Spleen (tissue), 11 donors: ENCODE measurements around the gene PCLO. TPM values are rescaled to one million over a fixed set of nuclear protein-coding genes. Genes with fewer than 3 reads are reported as not detected.

Experiments used
- DNase-seq: peaks from one replicate; pipeline ENCODE4 v3.0.0-alpha.2; 2020
- H3K27ac ChIP-seq, 8 donors: fragments of 200-600 bp; sonication (generic) in 7 of 8; 1 replicate in 4 of 8; 2 replicates in 4 of 8; pipeline versions ENCODE4 v1.5.0 to v1.8.0; 2016 to 2021; ENCODE audit warnings: inconsistent platforms in 4 of 8, mild to moderate bottlenecking in 4 of 8, moderate library complexity in 1 of 8
- H3K27me3 ChIP-seq, 7 donors: fragments of 200-600 bp; sonication (generic) in 6 of 7; replicated peaks in 1 of 7; 1 replicate in 4 of 7; 2 replicates in 3 of 7; pipeline versions ENCODE4 v1.5.0 to v1.8.0; 2016 to 2021; ENCODE audit warnings: inconsistent platforms in 3 of 7, mild to moderate bottlenecking in 1 of 7
- H3K36me3 ChIP-seq, 6 donors: fragments of 200-600 bp; sonication (generic) in 5 of 6; 1 replicate in 4 of 6; 2 replicates in 2 of 6; pipeline versions ENCODE4 v1.5.0 to v1.8.0; 2016 to 2021; ENCODE audit warnings: inconsistent platforms in 2 of 6
- H3K4me1 ChIP-seq, 6 donors: fragments of 200-600 bp; sonication (generic) in 5 of 6; 1 replicate in 3 of 6; 2 replicates in 3 of 6; pipeline versions ENCODE4 v1.5.0 to v1.8.0; 2016 to 2021; ENCODE audit warnings: inconsistent platforms in 3 of 6
- H3K4me3 ChIP-seq, 8 donors: fragments of 200-600 bp; sonication (generic) in 7 of 8; 1 replicate in 4 of 8; 2 replicates in 4 of 8; pipeline versions ENCODE4 v1.5.0 to v1.8.0; 2016 to 2021; ENCODE audit warnings: inconsistent platforms in 4 of 8, mild to moderate bottlenecking in 4 of 8, moderate library complexity in 2 of 8
- H3K9me3 ChIP-seq, 8 donors: fragments of 200-600 bp; sonication (generic) in 7 of 8; 1 replicate in 4 of 8; 2 replicates in 4 of 8; pipeline versions ENCODE4 v1.5.0 to v1.8.0; 2016 to 2021; ENCODE audit warnings: inconsistent platforms in 4 of 8
- CTCF ChIP-seq, 11 experiments: fragments of 200-600 bp in 7 of 11; fragments of 450-650 bp in 4 of 11; sonication (generic) in 4 of 11; IDR thresholded peaks in 8 of 11; conservative IDR thresholded peaks in 3 of 11; 1 replicate in 7 of 11; 2 replicates in 4 of 11; pipeline versions ENCODE4 v1.4.0 to v1.8.0; 2016 to 2021; ENCODE audit warnings: antibody characterized with exemption in 11 of 11, inconsistent platforms in 4 of 11, mild to moderate bottlenecking in 1 of 11
- POLR2A ChIP-seq, 3 donors: fragments of 450-650 bp; IDR thresholded peaks; one replicate each; pipeline ENCODE4 v1.5.1; 2017; ENCODE audit warnings: antibody characterized with exemption in 3 of 3, mild to moderate bottlenecking in 1 of 3
- POLR2AphosphoS5 ChIP-seq, 3 donors: sonication (generic); formaldehyde crosslinking; IDR thresholded peaks; one replicate each; pipeline ENCODE4 v1.5.1; 2017; ENCODE audit warnings: antibody characterized with exemption in 3 of 3
- WGBS, 5 donors: extraction: QIAGEN DNeasy Blood & Tissue Kit in 3 of 5; methylation state at CpG; one replicate each; pipeline versions ENCODE4 v1.1.5 to v1.1.7; 2013 to 2018; 5-methylcytosine and 5-hydroxymethylcytosine counted together
- intact Hi-C: fragments of 100-400 bp; cut with DNase I; formaldehyde crosslinking; loops from one replicate; pipeline ENCODE4 v1.15.0; 2023; ENCODE audit warnings: low total_unique reads
- polyA plus RNA-seq, 3 donors: library from polyadenylated mRNA; stranded (reverse); fragments of 200-250 nt; gene quantifications; one replicate each; pipeline ENCODE4 v1.2.1, GENCODE V29; 2013
- total RNA-seq, 7 donors: library from RNA; depleted of rRNA in 3 of 7; stranded (reverse); fragments of >200 nt in 3 of 7; fragmentation: NEBNext Ultra II Directional in 4 of 7; extraction: Animal tissue kit (Norgen Biotek cat#: 25700) in 4 of 7; gene quantifications; one replicate each; pipeline versions ENCODE4 v1.1.0 to v1.2.1, GENCODE V29; 2016 to 2021
- donor health status: healthy with polysubstance abuse.
- donor health status: DM: no; HTN: no; CAD: no; lungs with moderate emphysema.
- donor health status: DM: no; HTN: no; CAD: no.
- donor health status: Bipolar disorder and iron deficiency.
- donor health status: healthy.
- donor health status: DM: no; HTN: no; CAD: no.
- donor health status: DM: yes; HTN: yes; CAD: no.

PCLO gene
- total and polyA plus RNA-seq, 10 donors, result 0.05 to 9.9 (median 1.8) TPM

- no peaks in the 10 kb centered on the region for H3K27me3 ChIP-seq
- H3K27ac ChIP-seq, result no peak overlapping the region
- intact Hi-C loops, result no loop called here
- whole genome bisulfite sequencing, 5 donors, result 42 to 63% (median 50%) methylated on average over 5 of the region's 5 CpGs
- TF ChIP-seq POLR2A (IDR thresholded peaks at IDR 0.05), result no peak
- TF ChIP-seq CTCF (IDR thresholded peaks at IDR 0.05 in 8 of 11, conservative IDR thresholded peaks at IDR 0.05 in 3 of 11), result no peak
- TF ChIP-seq POLR2AphosphoS5 (IDR thresholded peaks at IDR 0.05), result no peak
- H3K36me3 ChIP-seq, result no peaks in the 10 kb centered on the region
- H3K4me3 ChIP-seq, result no peak overlapping the region
- H3K4me1 ChIP-seq, result no peaks in the 10 kb centered on the region
- peaks cover 0 to 4% (median 0%) of the 10 kb centered on the region in 8 donors for H3K9me3 ChIP-seq
- no peak for DNase-seq
These were observed 372.6 kb downstream of the PCLO start for GRCh38 chr7:82789883-82790609.

GRCh38 chr7:82778021-82778420, 384.7 kb downstream of the PCLO start:
- H3K4me1 ChIP-seq, result no peaks in the 10 kb centered on the region
- no peak overlapping the region for H3K27ac ChIP-seq
- intact Hi-C loops, result no loop called here
- no peaks in the 10 kb centered on the region for H3K27me3 ChIP-seq
- DNase-seq, result no peak
- no peak overlapping the region for H3K4me3 ChIP-seq
- H3K9me3 ChIP-seq, result no peaks in the 10 kb centered on the region
- no peak for TF ChIP-seq CTCF (IDR thresholded peaks at IDR 0.05 in 8 of 11, conservative IDR thresholded peaks at IDR 0.05 in 3 of 11)
- no peak for TF ChIP-seq POLR2AphosphoS5 (IDR thresholded peaks at IDR 0.05)
- no peak for TF ChIP-seq POLR2A (IDR thresholded peaks at IDR 0.05)
- H3K36me3 ChIP-seq, result no peaks in the 10 kb centered on the region
- WGBS, 5 donors, result 43 to 65% (median 60%) methylated on average over 1 of the region's 1 CpG

GRCh38 chr7:82762880-82763279, 399.8 kb downstream of the PCLO start:
- no peak overlapping the region for H3K27ac ChIP-seq
- 77 to 88% (median 85%) methylated on average over 3 of the region's 3 CpGs for WGBS, 5 donors
- DNase-seq, result no peak
- no peaks in the 10 kb centered on the region for H3K4me1 ChIP-seq
- no peaks in the 10 kb centered on the region for H3K9me3 ChIP-seq
- intact Hi-C loops, result no loop called here
- H3K36me3 ChIP-seq, result no peaks in the 10 kb centered on the region
- TF ChIP-seq POLR2AphosphoS5 (IDR thresholded peaks at IDR 0.05) (no peak), POLR2A (IDR thresholded peaks at IDR 0.05) (no peak), CTCF (IDR thresholded peaks at IDR 0.05 in 8 of 11, conservative IDR thresholded peaks at IDR 0.05 in 3 of 11) (no peak)
- no peak overlapping the region for H3K4me3 ChIP-seq
- H3K27me3 ChIP-seq, result no peaks in the 10 kb centered on the region

GRCh38 chr7:82760831-82761230, 401.9 kb downstream of the PCLO start:
- Histone ChIP-seq H3K27ac (no peak overlapping the region), H3K36me3 (no peaks in the 10 kb centered on the region), H3K4me1 (no peaks in the 10 kb centered on the region), H3K9me3 (no peaks in the 10 kb centered on the region), H3K4me3 (no peak overlapping the region), H3K27me3 (no peaks in the 10 kb centered on the region)
- TF ChIP-seq CTCF (IDR thresholded peaks at IDR 0.05 in 8 of 11, conservative IDR thresholded peaks at IDR 0.05 in 3 of 11) (no peak), POLR2A (IDR thresholded peaks at IDR 0.05) (no peak), POLR2AphosphoS5 (IDR thresholded peaks at IDR 0.05) (no peak)
- WGBS, 5 donors, result 63 to 88% (median 69%) methylated on average over 2 of the region's 2 CpGs
- no peak for DNase-seq
- intact Hi-C loops, result no loop called here
